WTC11 (cell line): Measurements from ENCODE around the gene CTSE.

Experiments used
- CREM ChIP-seq: sonication (generic); formaldehyde crosslinking; IDR thresholded peaks from 2 replicates; pipeline ENCODE4 v1.8.1; 2022; ENCODE audit warnings: mild to moderate bottlenecking, missing genetic modification reagents, moderate library complexity
- ETV6 ChIP-seq: sonication (generic); formaldehyde crosslinking; IDR thresholded peaks from 2 replicates; pipeline ENCODE4 v1.8.1; 2022; ENCODE audit warnings: mild to moderate bottlenecking, missing genetic modification reagents
- NFE2L1 ChIP-seq: sonication (generic); formaldehyde crosslinking; IDR thresholded peaks from 2 replicates; pipeline ENCODE4 v1.8.1; 2023; ENCODE audit warnings: missing genetic modification reagents
- TF ChIP-seq, protein P1 (sequence below): fragments of 200-600 bp; IDR thresholded peaks from 2 replicates; pipeline ENCODE4 v1.8.0; 2022; ENCODE audit warnings: antibody characterized with exemption
- TF ChIP-seq, protein P2 (sequence below): sonication (generic); formaldehyde crosslinking; IDR thresholded peaks from 2 replicates; pipeline ENCODE4 v1.8.1; 2023; ENCODE audit warnings: mild to moderate bottlenecking, missing genetic modification reagents

DNA sequence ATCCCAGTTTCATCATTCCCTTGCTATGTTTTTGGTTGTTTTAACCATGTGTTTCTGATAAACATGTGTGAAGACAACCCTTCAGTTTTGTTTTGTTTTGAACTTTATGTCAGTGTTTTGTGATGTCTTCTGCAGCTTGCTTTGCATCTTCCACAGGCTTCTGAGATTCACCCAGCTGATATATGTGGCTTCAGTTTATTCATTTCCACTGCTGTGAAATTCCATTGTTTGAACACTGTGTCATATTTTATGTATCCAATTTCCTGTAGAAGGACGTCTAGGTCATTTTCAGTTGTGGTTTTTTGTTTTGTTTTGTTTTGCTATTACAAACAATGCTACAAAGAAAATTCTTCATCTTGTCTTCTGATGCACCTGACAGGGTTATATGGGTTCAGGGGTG, 53.2 kb downstream of the CTSE start:
- TF ChIP-seq CREM (CRISPR knock-in tag): no peak
- TF ChIP-seq, protein P1, sequence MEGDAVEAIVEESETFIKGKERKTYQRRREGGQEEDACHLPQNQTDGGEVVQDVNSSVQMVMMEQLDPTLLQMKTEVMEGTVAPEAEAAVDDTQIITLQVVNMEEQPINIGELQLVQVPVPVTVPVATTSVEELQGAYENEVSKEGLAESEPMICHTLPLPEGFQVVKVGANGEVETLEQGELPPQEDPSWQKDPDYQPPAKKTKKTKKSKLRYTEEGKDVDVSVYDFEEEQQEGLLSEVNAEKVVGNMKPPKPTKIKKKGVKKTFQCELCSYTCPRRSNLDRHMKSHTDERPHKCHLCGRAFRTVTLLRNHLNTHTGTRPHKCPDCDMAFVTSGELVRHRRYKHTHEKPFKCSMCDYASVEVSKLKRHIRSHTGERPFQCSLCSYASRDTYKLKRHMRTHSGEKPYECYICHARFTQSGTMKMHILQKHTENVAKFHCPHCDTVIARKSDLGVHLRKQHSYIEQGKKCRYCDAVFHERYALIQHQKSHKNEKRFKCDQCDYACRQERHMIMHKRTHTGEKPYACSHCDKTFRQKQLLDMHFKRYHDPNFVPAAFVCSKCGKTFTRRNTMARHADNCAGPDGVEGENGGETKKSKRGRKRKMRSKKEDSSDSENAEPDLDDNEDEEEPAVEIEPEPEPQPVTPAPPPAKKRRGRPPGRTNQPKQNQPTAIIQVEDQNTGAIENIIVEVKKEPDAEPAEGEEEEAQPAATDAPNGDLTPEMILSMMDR: no peak
- no peak for TF ChIP-seq NFE2L1 (CRISPR knock-in tag)
- TF ChIP-seq, protein P2, sequence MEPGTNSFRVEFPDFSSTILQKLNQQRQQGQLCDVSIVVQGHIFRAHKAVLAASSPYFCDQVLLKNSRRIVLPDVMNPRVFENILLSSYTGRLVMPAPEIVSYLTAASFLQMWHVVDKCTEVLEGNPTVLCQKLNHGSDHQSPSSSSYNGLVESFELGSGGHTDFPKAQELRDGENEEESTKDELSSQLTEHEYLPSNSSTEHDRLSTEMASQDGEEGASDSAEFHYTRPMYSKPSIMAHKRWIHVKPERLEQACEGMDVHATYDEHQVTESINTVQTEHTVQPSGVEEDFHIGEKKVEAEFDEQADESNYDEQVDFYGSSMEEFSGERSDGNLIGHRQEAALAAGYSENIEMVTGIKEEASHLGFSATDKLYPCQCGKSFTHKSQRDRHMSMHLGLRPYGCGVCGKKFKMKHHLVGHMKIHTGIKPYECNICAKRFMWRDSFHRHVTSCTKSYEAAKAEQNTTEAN: no peak
- no peak for TF ChIP-seq ETV6 (CRISPR knock-in tag)
